OCI-LY3 (cell line): ENCODE results near the gene MRC1.

ENCODE experiments used
- H2AFZ ChIP-seq: fragments of 200-600, 300-600 bp; shearing (Covaris generic); 2 replicates; pipeline ENCODE4 v1.6.0; 2014; ENCODE audit warnings: antibody characterized with exemption, low read depth, low read length
- H3K27ac ChIP-seq: fragments of 200-600, 300-600 bp; sonication (generic); 2 replicates; pipeline ENCODE4 v1.5.1; 2014; ENCODE audit warnings: mild to moderate bottlenecking, low read length, moderate library complexity, mixed read lengths
- H3K27me3 ChIP-seq: fragments of 200-600, 300-600 bp; sonication (generic); 2 replicates; pipeline ENCODE4 v1.6.1; 2014; ENCODE audit warnings: low read depth, low read length, mixed read lengths
- H3K36me3 ChIP-seq: fragments of 200-600, 300-600 bp; sonication (generic); replicated peaks from 2 replicates; pipeline ENCODE3; 2014; ENCODE audit warnings: low read depth, low read length, mixed read lengths
- H3K4me1 ChIP-seq: fragments of 300-600, 200-600 bp; sonication (generic); 2 replicates; pipeline ENCODE4 v1.6.1; 2014; ENCODE audit warnings: low read length, mixed read lengths
- H3K4me2 ChIP-seq: fragments of 200-600, 300-600 bp; sonication (generic); 2 replicates; pipeline ENCODE4 v1.6.1; 2014; ENCODE audit warnings: low read length, mixed read lengths
- H3K4me3 ChIP-seq: fragments of 300-600, 200-600 bp; sonication (generic); 2 replicates; pipeline ENCODE4 v1.5.1; 2014; ENCODE audit warnings: antibody characterized with exemption, mild to moderate bottlenecking, low read length, moderate library complexity
- H3K79me2 ChIP-seq: fragments of 300-600, 200-600 bp; shearing (Covaris generic); 2 replicates; pipeline ENCODE4 v1.6.1; 2014; ENCODE audit warnings: mild to moderate bottlenecking, low read length, mixed read lengths
- H3K9ac ChIP-seq: fragments of 300-600, 200-600 bp; shearing (Covaris generic); 2 replicates; pipeline ENCODE4 v1.6.0; 2014; ENCODE audit warnings: mild to moderate bottlenecking, low read length, moderate library complexity
- H3K9me3 ChIP-seq: fragments of 200-600, 300-600 bp; shearing (Covaris generic); 2 replicates; pipeline ENCODE4 v1.6.1; 2014; ENCODE audit warnings: low read length, mixed read lengths; ENCODE audit not compliant: insufficient read depth
- H4K20me1 ChIP-seq: fragments of 200-600, 300-600 bp; sonication (generic); 2 replicates; pipeline ENCODE4 v1.6.1; 2016; ENCODE audit warnings: low read length, mixed read lengths; ENCODE audit not compliant: insufficient read depth
- EZH2phosphoT487 ChIP-seq: fragments of 200-600 bp; shearing (Covaris generic); IDR thresholded peaks from 2 replicates; pipeline ENCODE4 v1.6.1; 2018; ENCODE audit warnings: antibody characterized with exemption, mixed run types, low read depth
- TF ChIP-seq, protein P1 (sequence below): fragments of 200-600, 300-600 bp; sonication (generic); IDR thresholded peaks from 2 replicates; pipeline ENCODE4 v1.5.1; 2014; ENCODE audit warnings: antibody characterized with exemption, low read length, low read depth

MRC1 gene

DNA sequence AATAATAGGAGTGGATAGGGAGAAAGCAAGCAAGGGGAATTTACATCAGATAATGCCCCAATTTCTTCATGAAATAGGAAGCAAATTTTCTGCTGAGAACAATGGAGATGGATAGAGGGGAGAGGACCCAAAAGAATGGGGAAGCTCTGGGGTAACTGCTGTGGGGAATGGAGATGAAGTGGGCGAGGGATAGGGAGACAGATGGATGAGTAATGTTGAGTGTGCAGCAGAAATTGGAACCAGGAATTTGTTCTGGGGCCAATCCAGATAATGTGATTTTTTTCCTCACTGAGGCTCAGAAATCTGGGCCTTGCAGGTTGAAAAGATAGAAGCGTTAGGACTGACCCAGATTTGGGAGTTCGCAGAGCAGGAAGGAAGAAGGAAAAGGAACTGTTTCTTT lies 24.5 kb upstream of the MRC1 start:
- Histone ChIP-seq H3K4me1 (peaks cover 10% of the 10 kb centered on the region), H3K79me2 (no peaks in the 10 kb centered on the region), H3K36me3 (no peaks in the 10 kb centered on the region), H3K4me2 (no peak overlapping the region), H2AFZ (no peak overlapping the region), H3K4me3 (no peak overlapping the region), H4K20me1 (no peaks in the 10 kb centered on the region), H3K27ac (no peak overlapping the region), H3K9me3 (no peaks in the 10 kb centered on the region), H3K9ac (no peak overlapping the region), H3K27me3 (no peaks in the 10 kb centered on the region)
- TF ChIP-seq EZH2phosphoT487 = no peak
- TF ChIP-seq, protein P1, sequence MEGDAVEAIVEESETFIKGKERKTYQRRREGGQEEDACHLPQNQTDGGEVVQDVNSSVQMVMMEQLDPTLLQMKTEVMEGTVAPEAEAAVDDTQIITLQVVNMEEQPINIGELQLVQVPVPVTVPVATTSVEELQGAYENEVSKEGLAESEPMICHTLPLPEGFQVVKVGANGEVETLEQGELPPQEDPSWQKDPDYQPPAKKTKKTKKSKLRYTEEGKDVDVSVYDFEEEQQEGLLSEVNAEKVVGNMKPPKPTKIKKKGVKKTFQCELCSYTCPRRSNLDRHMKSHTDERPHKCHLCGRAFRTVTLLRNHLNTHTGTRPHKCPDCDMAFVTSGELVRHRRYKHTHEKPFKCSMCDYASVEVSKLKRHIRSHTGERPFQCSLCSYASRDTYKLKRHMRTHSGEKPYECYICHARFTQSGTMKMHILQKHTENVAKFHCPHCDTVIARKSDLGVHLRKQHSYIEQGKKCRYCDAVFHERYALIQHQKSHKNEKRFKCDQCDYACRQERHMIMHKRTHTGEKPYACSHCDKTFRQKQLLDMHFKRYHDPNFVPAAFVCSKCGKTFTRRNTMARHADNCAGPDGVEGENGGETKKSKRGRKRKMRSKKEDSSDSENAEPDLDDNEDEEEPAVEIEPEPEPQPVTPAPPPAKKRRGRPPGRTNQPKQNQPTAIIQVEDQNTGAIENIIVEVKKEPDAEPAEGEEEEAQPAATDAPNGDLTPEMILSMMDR = no peak

DNA sequence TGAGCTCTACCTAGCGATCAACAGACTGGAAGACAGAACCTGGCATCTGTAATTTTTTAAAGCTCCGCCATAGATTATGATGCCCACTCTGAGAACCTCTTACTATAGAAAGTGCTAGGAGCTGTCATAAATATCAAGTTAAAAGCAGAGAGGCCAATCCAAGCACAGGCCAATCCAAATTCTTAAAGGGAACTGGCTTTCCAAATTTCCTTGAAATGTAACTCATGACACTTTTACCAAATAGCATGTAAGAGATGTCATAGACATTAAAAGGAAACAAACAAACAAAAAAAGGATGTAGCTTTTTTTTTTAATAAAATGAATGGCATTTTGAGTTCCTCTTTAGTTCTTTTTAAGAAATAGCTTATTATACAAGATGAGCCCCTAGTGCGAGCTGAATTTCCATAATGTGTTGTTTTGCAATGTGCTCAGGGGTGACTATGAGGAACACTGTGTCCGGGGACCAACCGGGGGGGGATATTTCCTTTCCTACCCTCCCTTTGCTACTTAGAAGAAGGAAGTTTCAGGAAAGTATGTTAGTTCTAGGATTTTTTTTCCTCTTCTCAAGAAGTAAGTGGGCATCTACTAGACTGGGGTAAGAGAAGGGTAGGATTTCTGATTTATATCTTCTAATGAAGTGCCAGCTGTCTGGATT lies 23.7 kb upstream of the MRC1 start:
- Histone ChIP-seq H3K27ac (no peak overlapping the region), H3K79me2 (no peaks in the 10 kb centered on the region), H3K4me3 (no peak overlapping the region), H3K36me3 (no peaks in the 10 kb centered on the region), H3K4me2 (no peak overlapping the region), H2AFZ (no peak overlapping the region), H4K20me1 (no peaks in the 10 kb centered on the region), H3K9me3 (no peaks in the 10 kb centered on the region), H3K9ac (no peak overlapping the region), H3K27me3 (no peaks in the 10 kb centered on the region), H3K4me1 (peaks cover 10% of the 10 kb centered on the region)
- TF ChIP-seq EZH2phosphoT487 = no peak
- TF ChIP-seq, protein P1 = no peak

DNA sequence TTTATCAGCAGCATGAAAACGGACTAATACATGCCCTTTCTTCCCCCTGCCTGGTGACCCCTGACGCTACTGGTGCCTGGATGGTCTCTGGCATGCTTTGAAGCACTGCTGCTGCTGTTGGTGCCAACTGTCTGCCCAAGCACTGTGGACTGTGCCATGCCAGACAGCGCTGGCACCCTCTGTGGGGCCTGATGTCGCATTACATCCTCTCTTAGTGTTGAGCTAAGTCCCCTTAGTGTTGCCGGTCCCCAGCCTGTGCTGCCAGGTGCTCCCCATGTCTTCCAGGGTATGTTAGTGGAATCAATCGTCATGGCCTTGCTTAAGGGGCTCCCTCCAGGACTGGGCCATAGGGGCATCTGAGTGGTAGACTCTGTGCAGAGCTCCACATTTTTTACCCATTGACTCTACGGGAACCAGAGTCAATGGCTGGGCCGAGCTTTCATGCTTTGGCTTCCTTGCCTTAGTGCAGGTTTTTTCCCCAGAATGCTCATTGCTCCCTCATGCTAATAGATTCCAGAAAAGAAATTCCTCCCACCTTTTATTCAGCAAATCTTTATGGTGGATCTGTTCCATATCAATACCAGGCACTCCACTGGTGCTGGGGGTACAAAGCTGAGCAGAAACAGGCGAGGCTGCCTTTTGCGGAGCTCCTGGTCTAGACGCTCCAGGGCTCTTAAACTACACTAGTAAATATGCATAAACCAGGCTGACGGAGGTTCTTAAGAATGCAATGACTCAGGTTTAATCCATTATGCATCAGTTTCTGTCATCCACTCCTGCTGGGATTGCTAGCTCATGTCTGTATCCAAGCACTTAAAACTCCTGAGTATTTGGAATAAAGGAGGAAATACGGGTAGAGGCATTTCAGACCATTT lies 21.8 kb upstream of the MRC1 start:
- H3K9me3 ChIP-seq = no peaks in the 10 kb centered on the region
- no peaks in the 10 kb centered on the region for H3K27me3 ChIP-seq
- H3K36me3 ChIP-seq = no peaks in the 10 kb centered on the region
- H3K4me3 ChIP-seq = no peak overlapping the region
- H3K27ac ChIP-seq = no peak overlapping the region
- TF ChIP-seq, protein P1 = no peak
- TF ChIP-seq EZH2phosphoT487 = no peak
- H3K4me1 ChIP-seq = peaks cover 10% of the 10 kb centered on the region; the same call in 1 of the 2 replicates
- no peaks in the 10 kb centered on the region for H4K20me1 ChIP-seq
- no peak overlapping the region for H2AFZ ChIP-seq
- no peak overlapping the region for H3K4me2 ChIP-seq
- no peak overlapping the region for H3K9ac ChIP-seq
- no peaks in the 10 kb centered on the region for H3K79me2 ChIP-seq

DNA sequence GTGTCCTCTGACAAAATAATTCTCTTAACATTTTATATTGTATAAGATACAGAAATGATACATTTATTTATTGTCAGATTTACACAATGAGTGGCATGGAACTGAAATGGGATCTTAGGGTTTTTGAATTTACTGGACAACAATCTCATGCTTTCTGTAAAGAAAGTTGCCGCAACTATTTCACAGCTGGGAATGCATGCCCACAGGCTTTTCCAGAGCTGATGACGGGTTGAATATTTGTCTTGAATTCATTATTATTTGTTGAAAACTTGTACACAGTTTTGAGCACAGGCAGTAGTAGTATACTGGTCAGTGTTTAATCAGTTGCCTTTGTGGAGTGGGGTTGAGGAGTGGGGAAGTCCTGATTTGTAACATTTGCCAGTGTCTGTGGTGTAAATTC lies 20.5 kb upstream of the MRC1 start:
- Histone ChIP-seq H3K27ac (no peak overlapping the region), H3K9me3 (no peaks in the 10 kb centered on the region), H3K27me3 (no peaks in the 10 kb centered on the region), H3K79me2 (no peaks in the 10 kb centered on the region), H3K9ac (no peak overlapping the region), H4K20me1 (no peaks in the 10 kb centered on the region), H3K4me3 (no peak overlapping the region), H3K4me1 (peaks cover 16% of the 10 kb centered on the region), H3K4me2 (no peak overlapping the region), H3K36me3 (no peaks in the 10 kb centered on the region), H2AFZ (no peak overlapping the region)
- TF ChIP-seq EZH2phosphoT487 = no peak
- TF ChIP-seq, protein P1 = no peak
